SU-DHL-6 (cell line): ENCODE data around the gene FHL5.

Experiments used
- H2AFZ ChIP-seq: fragments of 200-600 bp; sonication (generic); 2 replicates; pipeline ENCODE4 v1.6.1; 2014; ENCODE audit warnings: low read depth, mild to moderate bottlenecking, moderate library complexity, mixed read lengths, antibody characterized with exemption, low read length; ENCODE audit not compliant: severe bottlenecking
- H3F3A ChIP-seq: fragments of 200-600 bp; shearing (Covaris generic); 2 replicates; pipeline ENCODE4 v1.6.0; 2016; ENCODE audit warnings: antibody characterized with exemption, mild to moderate bottlenecking; ENCODE audit not compliant: insufficient read depth
- H3K27ac ChIP-seq: fragments of 200-600 bp; sonication (generic); 2 replicates; pipeline ENCODE4 v1.5.1; 2016; ENCODE audit warnings: low read depth, mild to moderate bottlenecking, low read length, moderate library complexity, mixed read lengths
- H3K27me3 ChIP-seq: fragments of 200-600 bp; sonication (generic), shearing (Covaris generic); 2 replicates; pipeline ENCODE4 v1.6.0; 2014; ENCODE audit warnings: mild to moderate bottlenecking, low read length
- H3K36me3 ChIP-seq: fragments of 200-600 bp; sonication (generic); 2 replicates; pipeline ENCODE4 v1.6.1; 2014; ENCODE audit warnings: mild to moderate bottlenecking, low read length, mixed read lengths
- H3K4me2 ChIP-seq: fragments of 300-600, 200-600 bp; shearing (Covaris generic), sonication (generic); 2 replicates; pipeline ENCODE4 v1.6.0; 2014; ENCODE audit warnings: low read length, low read depth, mild to moderate bottlenecking; ENCODE audit not compliant: poor library complexity, severe bottlenecking
- H3K4me3 ChIP-seq: fragments of 200-600 bp; sonication (generic); 2 replicates; pipeline ENCODE4 v1.5.1; 2014; ENCODE audit warnings: antibody characterized with exemption, low read length, mild to moderate bottlenecking, mixed read lengths; ENCODE audit not compliant: insufficient read depth, poor library complexity, severe bottlenecking
- H3K79me2 ChIP-seq: fragments of 200-600 bp; sonication (generic); 2 replicates; pipeline ENCODE4 v1.6.1; 2014; ENCODE audit warnings: mild to moderate bottlenecking, low read length, moderate library complexity; ENCODE audit not compliant: insufficient read depth
- H3K9ac ChIP-seq: fragments of 200-600 bp; sonication (generic); 2 replicates; pipeline ENCODE4 v1.7.0; 2014; ENCODE audit warnings: mild to moderate bottlenecking, low read length
- H3K9me2 ChIP-seq: fragments of 200-600 bp; sonication (generic); replicated peaks from 2 replicates; pipeline ENCODE4 v1.6.1; 2014; ENCODE audit warnings: low read length; ENCODE audit not compliant: insufficient read depth
- H3K9me3 ChIP-seq: fragments of 200-600 bp; sonication (generic); 2 replicates; pipeline ENCODE4 v1.6.1; 2014; ENCODE audit warnings: low read length, mixed read lengths; ENCODE audit not compliant: insufficient read depth
- H4K20me1 ChIP-seq: fragments of 200-600 bp; sonication (generic); 2 replicates; pipeline ENCODE4 v1.6.1; 2014; ENCODE audit warnings: low read depth, mild to moderate bottlenecking, antibody characterized with exemption, low read length, moderate library complexity, mixed read lengths
- EZH2phosphoT487 ChIP-seq: fragments of 200-600 bp; sonication (generic), shearing (Covaris generic); conservative IDR thresholded peaks from 2 replicates; pipeline ENCODE4 v1.6.1; 2018; ENCODE audit warnings: mild to moderate bottlenecking, antibody characterized with exemption, low read length, moderate library complexity, mixed read lengths
- TF ChIP-seq, protein P1 (sequence below): fragments of 200-600 bp; sonication (generic); IDR thresholded peaks from one replicate; pipeline ENCODE4 v1.5.1; 2017; ENCODE audit warnings: antibody characterized with exemption, mild to moderate bottlenecking, low read length, moderate library complexity; ENCODE audit not compliant: insufficient read depth, poor library complexity, severe bottlenecking

Gene FHL5

GRCh38 chr6:96604420-96604819 is 41.5 kb downstream of the FHL5 start:
- no peak overlapping the region for H2AFZ ChIP-seq
- H3K79me2 ChIP-seq = no peaks in the 10 kb centered on the region
- H3F3A ChIP-seq = no peaks in the 10 kb centered on the region
- H3K4me2 ChIP-seq = no peak overlapping the region
- TF ChIP-seq, protein P1, sequence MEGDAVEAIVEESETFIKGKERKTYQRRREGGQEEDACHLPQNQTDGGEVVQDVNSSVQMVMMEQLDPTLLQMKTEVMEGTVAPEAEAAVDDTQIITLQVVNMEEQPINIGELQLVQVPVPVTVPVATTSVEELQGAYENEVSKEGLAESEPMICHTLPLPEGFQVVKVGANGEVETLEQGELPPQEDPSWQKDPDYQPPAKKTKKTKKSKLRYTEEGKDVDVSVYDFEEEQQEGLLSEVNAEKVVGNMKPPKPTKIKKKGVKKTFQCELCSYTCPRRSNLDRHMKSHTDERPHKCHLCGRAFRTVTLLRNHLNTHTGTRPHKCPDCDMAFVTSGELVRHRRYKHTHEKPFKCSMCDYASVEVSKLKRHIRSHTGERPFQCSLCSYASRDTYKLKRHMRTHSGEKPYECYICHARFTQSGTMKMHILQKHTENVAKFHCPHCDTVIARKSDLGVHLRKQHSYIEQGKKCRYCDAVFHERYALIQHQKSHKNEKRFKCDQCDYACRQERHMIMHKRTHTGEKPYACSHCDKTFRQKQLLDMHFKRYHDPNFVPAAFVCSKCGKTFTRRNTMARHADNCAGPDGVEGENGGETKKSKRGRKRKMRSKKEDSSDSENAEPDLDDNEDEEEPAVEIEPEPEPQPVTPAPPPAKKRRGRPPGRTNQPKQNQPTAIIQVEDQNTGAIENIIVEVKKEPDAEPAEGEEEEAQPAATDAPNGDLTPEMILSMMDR = no peak
- no peak for TF ChIP-seq EZH2phosphoT487
- H3K27me3 ChIP-seq = no peaks in the 10 kb centered on the region
- no peak overlapping the region for H3K9ac ChIP-seq
- H4K20me1 ChIP-seq = no peaks in the 10 kb centered on the region
- no peaks in the 10 kb centered on the region for H3K9me2 ChIP-seq
- no peak overlapping the region for H3K27ac ChIP-seq
- H3K4me3 ChIP-seq = no peak overlapping the region
- H3K36me3 ChIP-seq = no peaks in the 10 kb centered on the region
- no peaks in the 10 kb centered on the region for H3K9me3 ChIP-seq

DNA sequence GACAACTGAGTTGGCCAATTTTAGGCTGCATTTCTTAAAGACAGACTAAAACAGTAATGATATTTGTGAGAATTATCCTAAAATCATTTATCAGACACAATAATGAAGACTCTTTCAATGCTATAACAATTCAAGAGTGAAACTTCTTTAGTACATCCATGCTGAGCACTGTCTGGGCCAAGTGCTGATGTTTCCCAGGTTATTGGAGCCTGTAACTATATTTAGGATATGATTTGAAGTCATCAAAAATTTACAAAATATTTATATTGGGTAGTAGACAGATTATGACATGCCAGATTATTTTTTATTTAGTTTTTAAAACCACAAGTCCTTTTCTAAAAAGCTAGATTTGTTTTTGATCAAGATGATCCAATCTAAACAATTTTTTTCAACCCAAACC is 45.1 kb downstream of the FHL5 start:
- TF ChIP-seq, protein P1 = no peak
- TF ChIP-seq EZH2phosphoT487 = no peak
- Histone ChIP-seq H3K9me3 (no peaks in the 10 kb centered on the region), H3K36me3 (no peaks in the 10 kb centered on the region), H3K79me2 (no peaks in the 10 kb centered on the region), H3K4me3 (no peak overlapping the region), H2AFZ (no peak overlapping the region), H3K27ac (no peak overlapping the region), H4K20me1 (no peaks in the 10 kb centered on the region), H3K27me3 (no peaks in the 10 kb centered on the region), H3K9ac (no peak overlapping the region), H3K9me2 (no peaks in the 10 kb centered on the region), H3K4me2 (no peak overlapping the region), H3F3A (no peaks in the 10 kb centered on the region; the same call in 1 of the 2 replicates)

GRCh38 chr6:96610019-96610418 is 47.1 kb downstream of the FHL5 start:
- Histone ChIP-seq H4K20me1 (no peaks in the 10 kb centered on the region), H3K27me3 (no peaks in the 10 kb centered on the region), H3K9me3 (no peaks in the 10 kb centered on the region), H3K36me3 (no peaks in the 10 kb centered on the region), H3K9ac (no peak overlapping the region), H3F3A (no peaks in the 10 kb centered on the region; the same call in 1 of the 2 replicates), H3K27ac (no peak overlapping the region), H3K4me2 (peak overlapping the region; percentile 1), H3K4me3 (no peak overlapping the region), H3K79me2 (no peaks in the 10 kb centered on the region), H3K9me2 (no peaks in the 10 kb centered on the region), H2AFZ (no peak overlapping the region)
- TF ChIP-seq, protein P1 = no peak
- TF ChIP-seq EZH2phosphoT487 = no peak
